ENCODE measurements around the gene NHLRC2. TPM values are rescaled to one million over a fixed set of nuclear protein-coding genes. Genes with fewer than 3 reads are reported as not detected.

Gene NHLRC2
- polyA plus RNA-seq, 1 donor from 2014 or later, result 13.0 TPM

- TF ChIP-seq MXI1 (conservative IDR thresholded peaks at IDR 0.05; ENCODE audit: poor library complexity, severe bottlenecking) (no peak), RAD21 (conservative IDR thresholded peaks at IDR 0.05) (no peak), SMC3 (conservative IDR thresholded peaks at IDR 0.05; ENCODE audit: poor library complexity) (no peak), EP300 (conservative IDR thresholded peaks at IDR 0.05; ENCODE audit: poor library complexity, severe bottlenecking) (no peak), EZH2 (IDR thresholded peaks at IDR 0.05; ENCODE audit: borderline replicate concordance, insufficient read depth, low read length, poor library complexity, severe bottlenecking) (no peak), POLR2AphosphoS5 (IDR thresholded peaks at IDR 0.05) (no peak), TAF1 (IDR thresholded peaks at IDR 0.05; ENCODE audit: low read depth) (no peak), CTCF (IDR thresholded peaks at IDR 0.05; ENCODE audit: poor library complexity, severe bottlenecking) (no peak), REST (IDR thresholded peaks at IDR 0.05; ENCODE audit: borderline replicate concordance) (no peak)
- no peak overlapping the region for H2AFZ ChIP-seq (ENCODE audit: low read depth, low read length)
- no peak overlapping the region for H3K9ac ChIP-seq (ENCODE audit: low read length)
- H3K36me3 ChIP-seq (ENCODE audit: insufficient read depth, low read length), result peaks cover 24% of the 10 kb centered on the region
- no peaks in the 10 kb centered on the region for H4K20me1 ChIP-seq (ENCODE audit: insufficient read depth)
- no peaks in the 10 kb centered on the region for H3K27me3 ChIP-seq (ENCODE audit: insufficient read depth, low read depth, low read length)
- no peak overlapping the region for H3K4me2 ChIP-seq (ENCODE audit: low read length)
- peaks cover 56% of the 10 kb centered on the region for H3K79me2 ChIP-seq (replicated peaks; ENCODE audit: insufficient read depth, low read length)
- no peak overlapping the region for H3K4me3 ChIP-seq (ENCODE audit: low read length)
- H3K9me3 ChIP-seq (ENCODE audit: low read length), result no peaks in the 10 kb centered on the region
- H3K9me2 ChIP-seq (ENCODE audit: insufficient read depth, low read length), result no peaks in the 10 kb centered on the region
- no peaks in the 10 kb centered on the region for H3F3A ChIP-seq (ENCODE audit: insufficient read depth, low read length, poor library complexity, severe bottlenecking)
- no peak overlapping the region for H3K27ac ChIP-seq (ENCODE audit: low read length)
Observed at GRCh38 chr10:113858541-113858940, 4.1 kb downstream of the NHLRC2 start.

GRCh38 chr10:113859261-113859660, 4.8 kb downstream of the NHLRC2 start:
- Histone ChIP-seq H3F3A (ENCODE audit: insufficient read depth, low read length, poor library complexity, severe bottlenecking) (no peaks in the 10 kb centered on the region), H2AFZ (ENCODE audit: low read depth, low read length) (no peak overlapping the region), H3K9ac (ENCODE audit: low read length) (no peak overlapping the region), H3K4me3 (ENCODE audit: low read length) (no peak overlapping the region), H3K36me3 (ENCODE audit: insufficient read depth, low read length) (peaks cover 31% of the 10 kb centered on the region), H4K20me1 (ENCODE audit: insufficient read depth) (no peaks in the 10 kb centered on the region), H3K9me2 (ENCODE audit: insufficient read depth, low read length) (no peaks in the 10 kb centered on the region), H3K79me2 (replicated peaks; ENCODE audit: insufficient read depth, low read length) (peaks cover 53% of the 10 kb centered on the region), H3K4me2 (ENCODE audit: low read length) (no peak overlapping the region), H3K27ac (ENCODE audit: low read length) (no peak overlapping the region), H3K27me3 (ENCODE audit: insufficient read depth, low read depth, low read length) (no peaks in the 10 kb centered on the region), H3K9me3 (ENCODE audit: low read length) (no peaks in the 10 kb centered on the region)
- TF ChIP-seq RAD21 (conservative IDR thresholded peaks at IDR 0.05) (no peak), POLR2AphosphoS5 (IDR thresholded peaks at IDR 0.05) (no peak), EP300 (conservative IDR thresholded peaks at IDR 0.05; ENCODE audit: poor library complexity, severe bottlenecking) (no peak), REST (IDR thresholded peaks at IDR 0.05; ENCODE audit: borderline replicate concordance) (no peak), CTCF (IDR thresholded peaks at IDR 0.05; ENCODE audit: poor library complexity, severe bottlenecking) (no peak), MXI1 (conservative IDR thresholded peaks at IDR 0.05; ENCODE audit: poor library complexity, severe bottlenecking) (no peak), SMC3 (conservative IDR thresholded peaks at IDR 0.05; ENCODE audit: poor library complexity) (no peak), TAF1 (IDR thresholded peaks at IDR 0.05; ENCODE audit: low read depth) (no peak), EZH2 (IDR thresholded peaks at IDR 0.05; ENCODE audit: borderline replicate concordance, insufficient read depth, low read length, poor library complexity, severe bottlenecking) (no peak)

All from neural cell (in vitro differentiated cells).